ENCODE results near the gene NOP14.

DNA sequence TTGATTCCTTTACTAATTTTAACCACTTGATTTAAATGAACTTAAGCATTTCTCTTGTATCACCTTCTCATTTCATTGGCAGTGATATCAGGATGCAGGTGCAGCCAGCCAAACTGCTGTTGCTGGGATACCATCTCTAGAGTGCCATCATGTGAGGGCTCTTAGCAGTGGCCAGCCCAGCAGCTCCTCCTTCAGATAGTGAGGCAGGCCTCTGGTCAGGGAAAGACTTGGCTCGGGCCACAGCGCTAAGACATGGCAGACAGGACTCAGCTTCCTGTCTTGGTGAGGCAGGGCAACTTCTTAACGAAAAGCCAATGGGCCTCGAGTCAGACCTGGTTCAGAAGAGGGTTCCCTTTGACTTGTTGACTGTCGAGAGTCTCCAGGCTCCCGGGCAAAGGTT lies 50.0 kb downstream of the NOP14 start:
- no peak for TF ChIP-seq POLR2A (IDR thresholded peaks at IDR 0.05; ENCODE audit: low read depth, low read length)
- no peak for TF ChIP-seq TAF1 (IDR thresholded peaks at IDR 0.05; ENCODE audit: low read depth, low read length)
- TF ChIP-seq POLR2AphosphoS5 (IDR thresholded peaks at IDR 0.05; ENCODE audit: low read depth, low read length), result no peak
- TF ChIP-seq SPI1 (IDR thresholded peaks at IDR 0.05; ENCODE audit: low read depth, low read length), result no peak

Data from GM12891 (cell line).